ENCODE results near the gene AQR.

AQR gene

GRCh38 chr15:34879107-34879506 lies 90.4 kb downstream of the AQR start:
- DNase-seq (ENCODE audit: low read depth in 2 of 2) = no peak

DNA sequence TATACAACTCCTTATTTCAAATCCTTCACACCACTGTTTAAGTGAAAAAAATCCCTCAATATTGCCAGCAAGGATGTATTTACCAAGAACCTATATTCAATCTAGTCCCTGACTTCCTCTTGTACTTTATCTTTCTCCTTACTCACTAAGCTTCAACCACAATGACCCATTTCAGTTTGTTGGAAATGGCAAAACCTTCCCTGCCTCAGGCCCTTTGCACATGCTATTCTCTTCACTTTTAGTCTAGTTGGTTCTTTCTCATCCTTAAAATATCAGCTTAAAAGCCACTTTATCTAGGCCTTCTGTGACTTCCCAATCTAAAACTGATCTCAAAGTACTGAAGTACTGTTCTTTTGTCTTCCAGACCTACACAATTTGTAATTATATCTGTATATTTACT lies 92.9 kb downstream of the AQR start:
- DNase-seq (ENCODE audit: low read depth in 2 of 2) = no peak

GRCh38 chr15:34869110-34869509 lies 100.4 kb downstream of the AQR start:
- no peak for DNase-seq (ENCODE audit: low read depth in 2 of 2)

- no peak for DNase-seq (ENCODE audit: low read depth in 2 of 2)
Measured at GRCh38 chr15:34865531-34865930, 104.0 kb downstream of the AQR start.

DNA sequence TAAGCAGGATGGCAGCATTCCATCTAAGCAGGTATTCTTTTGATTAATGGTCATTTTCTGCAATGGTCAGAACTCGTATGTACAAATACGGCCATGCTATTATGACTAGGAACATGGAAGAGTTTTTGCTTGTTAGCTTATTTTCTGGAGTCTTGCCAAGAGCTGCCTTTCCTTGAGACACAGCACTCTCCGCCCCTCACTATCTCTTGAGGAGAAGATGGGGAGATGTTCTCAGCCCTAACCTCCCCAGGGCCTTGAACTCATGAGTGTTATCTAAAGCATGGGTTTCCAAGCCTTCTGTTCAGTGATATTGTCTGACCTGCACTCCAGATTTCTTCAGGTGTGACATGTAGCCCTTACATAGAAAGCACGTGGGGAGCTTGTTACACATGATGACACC lies 108.3 kb downstream of the AQR start:
- DNase-seq (ENCODE audit: low read depth in 2 of 2) = no peak

- no peak for DNase-seq (ENCODE audit: low read depth in 2 of 2)
Measured at GRCh38 chr15:34855893-34856292, 113.6 kb downstream of the AQR start.

DNA sequence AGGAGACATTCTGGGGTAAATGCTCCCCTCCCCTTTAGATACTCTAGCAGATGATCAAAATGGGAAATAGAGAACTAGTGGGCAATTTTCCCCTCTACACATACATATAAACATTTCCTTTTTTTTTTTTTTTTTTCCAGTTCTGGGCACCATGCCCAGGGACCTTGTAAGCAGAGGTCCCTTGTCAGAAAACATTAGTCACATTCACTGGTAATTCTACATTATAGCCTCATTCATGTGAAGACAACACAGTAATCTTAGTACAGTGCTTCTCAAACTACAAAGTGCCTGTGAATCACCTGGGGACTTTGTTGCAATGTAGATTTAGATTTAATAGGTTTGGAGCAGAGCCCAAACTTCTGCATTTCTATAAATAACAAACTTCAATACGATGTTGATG lies 114.1 kb downstream of the AQR start:
- DNase-seq (ENCODE audit: low read depth in 2 of 2) = no peak

DNA sequence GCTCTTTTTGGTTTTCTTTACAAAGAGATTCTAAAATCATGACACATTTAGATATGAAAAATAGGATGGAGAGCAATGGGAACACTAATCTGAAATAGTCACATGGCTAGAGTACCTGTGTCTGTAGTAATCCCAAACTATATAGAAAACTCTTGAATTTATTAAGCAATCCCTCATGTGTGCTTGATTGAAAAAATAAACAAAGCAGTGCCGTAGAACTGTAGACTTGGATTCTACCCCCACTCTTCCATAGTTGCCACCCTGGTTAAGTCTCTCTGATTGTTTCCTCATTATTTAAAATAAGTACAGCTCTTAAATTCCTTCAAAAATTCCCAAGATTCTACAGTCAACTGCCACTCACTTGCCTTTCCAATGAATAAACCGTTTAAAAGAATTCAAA lies 115.3 kb downstream of the AQR start:
- no peak for DNase-seq (ENCODE audit: low read depth in 2 of 2)

DNA sequence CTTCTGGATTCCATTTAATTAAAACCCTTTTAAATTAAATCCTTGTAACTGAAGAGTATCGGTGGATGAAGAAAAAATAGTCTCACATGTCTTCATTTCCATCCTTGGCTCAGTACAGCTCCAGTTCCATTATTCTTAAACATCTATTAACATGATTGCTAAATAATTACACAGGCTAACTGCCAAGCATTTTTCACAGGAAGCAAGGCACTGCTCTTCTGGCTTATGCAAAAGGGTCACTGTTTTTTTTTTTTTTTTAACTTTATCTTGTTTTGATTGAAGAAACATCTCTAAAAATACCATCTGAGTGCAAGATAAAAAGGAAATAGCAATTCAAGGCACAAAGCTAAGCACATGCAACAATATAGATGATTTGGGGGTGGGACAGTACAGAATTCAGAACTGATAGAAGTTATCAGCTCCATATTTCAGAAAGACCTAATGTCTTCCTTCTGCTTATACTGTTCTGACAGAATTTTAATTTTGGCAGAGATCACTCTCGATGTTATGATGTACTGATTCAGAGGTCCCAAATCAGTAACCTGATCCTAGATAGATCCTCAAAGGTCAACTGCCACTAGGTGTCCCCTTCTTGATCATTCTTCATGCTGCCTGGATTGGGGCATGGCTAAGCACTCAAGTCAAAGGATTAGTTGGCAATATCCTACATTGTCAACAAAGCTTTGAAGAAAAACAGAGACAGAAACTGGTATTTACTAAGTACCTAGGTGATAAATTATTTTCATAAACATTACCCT lies 116.4 kb downstream of the AQR start:
- DNase-seq (ENCODE audit: low read depth in 2 of 2) = no peak

GRCh38 chr15:34851751-34852150 lies 117.8 kb downstream of the AQR start:
- DNase-seq (ENCODE audit: low read depth in 2 of 2) = no peak

DNA sequence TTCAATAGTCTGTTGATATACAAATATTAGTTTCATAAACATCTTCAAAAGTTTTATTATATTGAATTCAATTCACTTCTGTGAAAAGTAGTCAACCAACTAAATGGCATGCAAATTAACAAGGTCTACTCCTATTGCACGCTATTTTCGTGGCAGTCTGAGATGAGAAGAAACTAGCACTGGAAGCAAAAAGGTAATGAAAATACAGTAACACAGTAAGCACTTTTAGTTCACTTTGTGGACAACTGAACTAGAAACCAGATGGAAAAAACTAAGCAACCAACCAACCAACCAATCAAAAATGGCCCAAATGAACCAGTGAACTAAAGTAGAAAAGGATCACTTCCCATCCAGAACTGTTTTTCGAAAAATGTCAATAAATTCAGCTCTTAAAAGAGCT lies 118.5 kb downstream of the AQR start:
- DNase-seq (ENCODE audit: low read depth in 2 of 2) = no peak

GRCh38 chr15:34850121-34850520 lies 119.4 kb downstream of the AQR start:
- DNase-seq (ENCODE audit: low read depth in 2 of 2) = no peak

DNA sequence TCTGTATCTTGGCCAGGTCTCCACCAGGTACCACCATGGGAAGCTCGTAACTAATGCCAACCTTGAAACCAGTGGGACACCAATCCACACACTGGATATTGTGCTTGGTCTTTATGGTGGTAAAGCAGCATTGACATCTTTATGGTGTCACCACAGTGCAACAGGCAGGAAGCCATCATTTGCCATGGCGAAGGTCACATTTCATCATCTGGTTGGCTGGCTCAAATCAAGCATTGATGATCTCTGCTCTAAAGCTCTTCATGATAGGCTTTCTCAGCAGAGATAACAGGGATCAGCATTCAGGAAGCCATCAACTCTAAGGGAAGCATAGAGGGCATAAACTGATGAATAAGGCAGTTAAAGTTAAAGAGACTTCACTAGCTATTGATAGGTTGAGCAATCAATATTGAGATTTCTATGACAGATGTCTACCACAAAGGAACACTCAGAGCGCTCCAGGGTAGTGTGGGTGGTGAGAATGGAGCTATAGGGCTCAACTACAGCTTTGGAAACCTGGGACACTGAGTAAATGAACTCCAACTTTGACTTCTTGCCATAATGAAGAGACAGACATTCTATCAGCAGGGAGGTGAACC lies 120.1 kb downstream of the AQR start:
- no peak for DNase-seq (ENCODE audit: low read depth in 2 of 2)

- no peak for DNase-seq (ENCODE audit: low read depth in 2 of 2)
Measured at GRCh38 chr15:34847598-34847997, 121.9 kb downstream of the AQR start.

GRCh38 chr15:34841262-34841725 lies 128.2 kb downstream of the AQR start:
- no peak for DNase-seq (ENCODE audit: low read depth in 2 of 2)

- no peak for DNase-seq (ENCODE audit: low read depth in 2 of 2)
Measured at GRCh38 chr15:34838282-34838681, 131.3 kb downstream of the AQR start.

- no peak for DNase-seq (ENCODE audit: low read depth in 2 of 2)
Measured at GRCh38 chr15:34837246-34838016, 132.1 kb downstream of the AQR start.

GRCh38 chr15:34828145-34828911 lies 141.2 kb downstream of the AQR start:
- no peak for DNase-seq (ENCODE audit: low read depth in 2 of 2)

DNA sequence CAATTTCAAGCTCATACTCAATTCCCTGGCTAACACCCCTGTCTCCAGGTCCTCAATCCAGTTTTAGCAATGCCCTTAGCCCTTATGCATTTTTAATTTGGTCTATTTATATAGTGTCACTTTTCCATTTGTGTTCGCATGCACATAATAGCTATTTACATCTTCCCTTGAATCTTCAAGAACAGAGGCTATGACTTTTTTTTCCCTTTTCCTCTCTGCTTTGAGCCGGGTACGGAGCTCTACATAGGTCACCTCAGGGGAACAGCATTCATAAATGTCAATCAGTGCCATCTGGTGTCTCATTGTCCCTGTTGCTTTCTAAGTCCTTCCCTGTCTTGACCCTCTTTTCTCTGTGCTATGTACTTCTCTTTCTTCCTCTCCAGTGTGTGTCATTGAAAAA lies 147.7 kb downstream of the AQR start:
- no peak for DNase-seq (ENCODE audit: low read depth in 2 of 2)

- DNase-seq (ENCODE audit: low read depth in 2 of 2) = no peak
Measured at GRCh38 chr15:34820110-34820509, 149.4 kb downstream of the AQR start.

DNA sequence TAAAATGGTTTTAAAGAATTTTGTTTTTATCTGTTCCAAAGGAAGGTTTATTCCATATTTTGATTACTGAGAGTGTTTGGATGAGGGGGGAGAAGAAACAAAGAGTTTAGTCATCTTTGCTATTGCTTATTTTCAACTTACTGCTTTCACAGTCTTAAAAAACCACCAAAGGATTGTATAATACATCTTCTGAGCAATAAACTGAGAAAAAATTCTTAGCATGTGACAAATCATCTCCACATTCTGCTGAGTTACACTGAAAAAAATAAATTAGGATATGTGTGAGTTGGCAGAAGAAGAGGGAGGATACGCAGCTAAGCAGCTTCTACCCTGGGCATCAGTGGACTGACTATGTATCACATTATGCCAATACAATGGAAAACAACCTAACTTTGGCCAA lies 151.0 kb downstream of the AQR start:
- DNase-seq (ENCODE audit: low read depth in 2 of 2) = no peak

DNA sequence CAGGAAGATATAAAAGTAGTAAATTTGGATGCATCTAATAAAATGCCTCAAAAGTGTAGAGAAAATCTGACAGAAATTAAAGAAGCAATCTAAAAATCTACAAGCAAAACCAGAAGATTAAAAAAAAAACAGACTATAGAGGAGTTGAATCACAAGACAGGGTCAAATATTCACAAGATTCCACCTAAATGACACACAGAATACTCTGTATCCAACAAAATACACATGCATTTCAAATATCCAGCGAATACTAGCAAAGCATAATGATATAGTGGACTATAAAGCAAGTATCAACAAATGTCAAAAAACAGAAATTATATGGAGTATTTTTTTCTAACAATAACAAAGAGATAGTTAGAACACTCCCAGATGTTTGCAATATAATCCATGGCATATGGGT lies 153.7 kb downstream of the AQR start:
- DNase-seq (ENCODE audit: low read depth in 2 of 2) = no peak
